Neural progenitor cell (in vitro differentiated cells): ENCODE measurements around the gene CCL7.

Experiments
- CTCF ChIP-seq: fragments of 200-600 bp; sonication (generic); IDR thresholded peaks from 2 replicates; pipeline ENCODE4 v1.5.1; 2017; ENCODE audit warnings: antibody characterized with exemption, mild to moderate bottlenecking
- EZH2 ChIP-seq: fragments of 200-600 bp; sonication (generic); IDR thresholded peaks from 2 replicates; pipeline ENCODE4 v1.6.1; 2017; ENCODE audit warnings: antibody characterized with exemption, mild to moderate bottlenecking, moderate library complexity
- EZH2phosphoT487 ChIP-seq: fragments of 200-600 bp; sonication (generic); IDR thresholded peaks from 2 replicates; pipeline ENCODE4 v1.6.1; 2017; ENCODE audit warnings: antibody characterized with exemption

GRCh38 chr17:34228781-34229180 lies 41.2 kb upstream of the CCL7 start:
- TF ChIP-seq CTCF (no peak), EZH2 (no peak), EZH2phosphoT487 (no peak)
